Immature natural killer cell (primary cell): Measurements from ENCODE around the gene HLA-DRB5. TPM values are rescaled to one million over a fixed set of nuclear protein-coding genes. Genes with fewer than 3 reads are reported as not detected.
"Not testable (repeated sequence)": the region's sequence is repeated elsewhere in the genome, so short reads cannot be mapped to it uniquely, and the experiment has no call there.

Source experiments
- DNase-seq, 3 donors: peaks; one replicate each; pipeline ENCODE4 v3.0.0; 2022; ENCODE audit warnings: mixed read lengths in 1 of 3
- H3K27ac Mint-ChIP-seq, 6 donors: one replicate each; pipeline ENCODE4 v1.8.0; 2020; ENCODE audit warnings: mixed read lengths in 6 of 6, mild to moderate bottlenecking in 5 of 6, inconsistent platforms in 4 of 6, moderate library complexity in 3 of 6
- H3K27me3 Mint-ChIP-seq, 3 donors: one replicate each; pipeline ENCODE4 v1.8.0; 2020 to 2021; ENCODE audit warnings: low read depth in 3 of 3, mild to moderate bottlenecking in 3 of 3, mixed read lengths in 3 of 3, moderate library complexity in 3 of 3, inconsistent platforms in 1 of 3
- H3K36me3 Mint-ChIP-seq, 3 donors: one replicate each; pipeline ENCODE4 v1.8.0; 2020; ENCODE audit warnings: mixed read lengths in 3 of 3, inconsistent platforms in 2 of 3, mild to moderate bottlenecking in 2 of 3
- H3K4me1 Mint-ChIP-seq, 2 donors: one replicate each; pipeline ENCODE4 v1.8.0; 2020; ENCODE audit warnings: inconsistent platforms in 2 of 2, mild to moderate bottlenecking in 2 of 2, mixed read lengths in 2 of 2, moderate library complexity in 1 of 2
- H3K4me3 Mint-ChIP-seq, 5 donors: one replicate each; pipeline ENCODE4 v1.8.0; 2020; ENCODE audit warnings: mild to moderate bottlenecking in 5 of 5, mixed read lengths in 5 of 5, inconsistent platforms in 3 of 5, moderate library complexity in 3 of 5
- H3K9me3 Mint-ChIP-seq, 6 donors: one replicate each; pipeline ENCODE4 v1.8.0; 2020; ENCODE audit warnings: mild to moderate bottlenecking in 6 of 6, mixed read lengths in 6 of 6, inconsistent platforms in 4 of 6, moderate library complexity in 3 of 6
- polyA plus RNA-seq, 3 donors: library from polyadenylated mRNA; unstranded; fragments of 300-500 nt; fragmentation: Illumina TruSeq; gene quantifications; one replicate each; pipeline ENCODE4 v1.2.3, GENCODE V29; 2021

The HLA-DRB5 gene
- polyA plus RNA-seq: 100 to 1,000 TPM in 1 of 3 donors, 10 to 100 TPM in 1, 1 to 10 TPM in 1; 3.0 to 171 (median 16.0) TPM

GRCh38 chr6:32529697-32530430 lies at the start of gene HLA-DRB5:
Gene HLA-DRB5 (minus strand): TSS chr6:32530287. CDS start chr6:32530224, 63 bp downstream.
- no peaks in the 10 kb centered on the region for H3K27me3 Mint-ChIP-seq
- no peaks in the 10 kb centered on the region for H3K9me3 Mint-ChIP-seq
- peak within 1 kb of the TSS in 3 of 6 donors; percentile 59 to 76 (median 62) for H3K27ac Mint-ChIP-seq
- peaks cover 0 to 7% of the 10 kb centered on the region in 2 donors for H3K4me1 Mint-ChIP-seq
- H3K4me3 Mint-ChIP-seq: peak within 1 kb of the TSS; percentile 77 to 81 (median 80)
- peak in 1 of 3 donors; percentile 1 for DNase-seq
- no peaks in the 10 kb centered on the region for H3K36me3 Mint-ChIP-seq

- peak overlapping the region in 3 of 5 donors; percentile 2 to 19 (median 5) for H3K4me3 Mint-ChIP-seq
- H3K27me3 Mint-ChIP-seq: peaks cover 0 to 2% (median 2%) of the 10 kb centered on the region in 3 donors
- no peaks in the 10 kb centered on the region for H3K9me3 Mint-ChIP-seq
- H3K27ac Mint-ChIP-seq: peak overlapping the region in 5 of 6 donors; percentile 8 to 50 (median 14)
- H3K4me1 Mint-ChIP-seq: peaks cover 7 to 18% of the 10 kb centered on the region in 2 donors
- DNase-seq: no peak
- H3K36me3 Mint-ChIP-seq: peaks cover 0 to 7% (median 5%) of the 10 kb centered on the region in 3 donors
Observed at GRCh38 chr6:32578962-32579361, 48.9 kb upstream of the HLA-DRB5 start.

GRCh38 chr6:32577493-32577892 lies 47.4 kb upstream of the HLA-DRB5 start:
- peaks cover 2 to 18% of the 10 kb centered on the region in 2 donors for H3K4me1 Mint-ChIP-seq
- not testable (repeated sequence) for H3K27ac Mint-ChIP-seq, H3K9me3 Mint-ChIP-seq, H3K4me3 Mint-ChIP-seq, DNase-seq, H3K36me3 Mint-ChIP-seq, H3K27me3 Mint-ChIP-seq

- Mint-ChIP-seq H3K36me3 (peaks cover 0 to 5% (median 4%) of the 10 kb centered on the region in 3 donors), H3K27ac (no peak overlapping the region), H3K4me3 (no peak overlapping the region), H3K27me3 (peaks cover 0 to 2% (median 0%) of the 10 kb centered on the region in 3 donors), H3K4me1 (peaks cover 2 to 18% of the 10 kb centered on the region in 2 donors), H3K9me3 (no peaks in the 10 kb centered on the region)
- DNase-seq: no peak
Observed at GRCh38 chr6:32576250-32576649, 46.2 kb upstream of the HLA-DRB5 start.

GRCh38 chr6:32570363-32570905 lies 40.3 kb upstream of the HLA-DRB5 start:
- no peak for DNase-seq
- Mint-ChIP-seq H3K27me3 (peaks cover 1 to 2% (median 2%) of the 10 kb centered on the region in 3 donors), H3K9me3 (peaks cover 0 to 1% (median 0%) of the 10 kb centered on the region in 6 donors), H3K4me3 (no peak overlapping the region), H3K27ac (no peak overlapping the region), H3K4me1 (peaks cover 0 to 22% of the 10 kb centered on the region in 2 donors), H3K36me3 (no peaks in the 10 kb centered on the region)

GRCh38 chr6:32568561-32568960 lies 38.5 kb upstream of the HLA-DRB5 start:
- H3K27ac Mint-ChIP-seq: peak overlapping the region in 1 of 6 donors; percentile 51
- H3K27me3 Mint-ChIP-seq: peaks cover 0 to 2% (median 1%) of the 10 kb centered on the region in 3 donors
- H3K36me3 Mint-ChIP-seq: no peaks in the 10 kb centered on the region
- DNase-seq: no peak
- peak overlapping the region in 1 of 5 donors; percentile 76 for H3K4me3 Mint-ChIP-seq
- peaks cover 0 to 1% (median 0%) of the 10 kb centered on the region in 6 donors for H3K9me3 Mint-ChIP-seq
- H3K4me1 Mint-ChIP-seq: peaks cover 0 to 22% of the 10 kb centered on the region in 2 donors

GRCh38 chr6:32566957-32567356 lies 36.9 kb upstream of the HLA-DRB5 start:
- peaks cover 0 to 1% (median 0%) of the 10 kb centered on the region in 6 donors for H3K9me3 Mint-ChIP-seq
- H3K27ac Mint-ChIP-seq: no peak overlapping the region
- H3K4me1 Mint-ChIP-seq: peaks cover 0 to 22% of the 10 kb centered on the region in 2 donors
- DNase-seq: no peak
- peaks cover 0 to 2% (median 1%) of the 10 kb centered on the region in 3 donors for H3K27me3 Mint-ChIP-seq
- no peaks in the 10 kb centered on the region for H3K36me3 Mint-ChIP-seq
- H3K4me3 Mint-ChIP-seq: no peak overlapping the region

- H3K36me3 Mint-ChIP-seq: no peaks in the 10 kb centered on the region
- no peak overlapping the region for H3K27ac Mint-ChIP-seq
- no peaks in the 10 kb centered on the region for H3K9me3 Mint-ChIP-seq
- no peak for DNase-seq
- H3K4me1 Mint-ChIP-seq: peaks cover 0 to 22% of the 10 kb centered on the region in 2 donors
- H3K4me3 Mint-ChIP-seq: no peak overlapping the region
- H3K27me3 Mint-ChIP-seq: no peaks in the 10 kb centered on the region
Observed at GRCh38 chr6:32565511-32565910, 35.4 kb upstream of the HLA-DRB5 start.

GRCh38 chr6:32562940-32563339 lies 32.9 kb upstream of the HLA-DRB5 start:
- no peaks in the 10 kb centered on the region for H3K9me3 Mint-ChIP-seq
- H3K4me3 Mint-ChIP-seq: no peak overlapping the region
- H3K27ac Mint-ChIP-seq: no peak overlapping the region
- H3K27me3 Mint-ChIP-seq: peaks cover 0 to 10% (median 0%) of the 10 kb centered on the region in 3 donors
- peaks cover 0 to 5% of the 10 kb centered on the region in 2 donors for H3K4me1 Mint-ChIP-seq
- no peaks in the 10 kb centered on the region for H3K36me3 Mint-ChIP-seq
- DNase-seq: no peak

- peaks cover 0 to 10% (median 0%) of the 10 kb centered on the region in 3 donors for H3K27me3 Mint-ChIP-seq
- DNase-seq: no peak
- no peak overlapping the region for H3K27ac Mint-ChIP-seq
- peaks cover 0 to 2% of the 10 kb centered on the region in 2 donors for H3K4me1 Mint-ChIP-seq
- H3K4me3 Mint-ChIP-seq: no peak overlapping the region
- H3K9me3 Mint-ChIP-seq: no peaks in the 10 kb centered on the region
- H3K36me3 Mint-ChIP-seq: no peaks in the 10 kb centered on the region
Observed at GRCh38 chr6:32559747-32560146, 29.7 kb upstream of the HLA-DRB5 start.

- H3K4me1 Mint-ChIP-seq: peaks cover 0 to 2% of the 10 kb centered on the region in 2 donors
- H3K36me3 Mint-ChIP-seq: no peaks in the 10 kb centered on the region
- peak overlapping the region in 3 of 5 donors; percentile 10 to 45 (median 37) for H3K4me3 Mint-ChIP-seq
- peaks cover 0 to 10% (median 0%) of the 10 kb centered on the region in 3 donors for H3K27me3 Mint-ChIP-seq
- no peaks in the 10 kb centered on the region for H3K9me3 Mint-ChIP-seq
- no peak for DNase-seq
- peak overlapping the region in 2 of 6 donors; percentile 12 to 31 for H3K27ac Mint-ChIP-seq
Observed at GRCh38 chr6:32558426-32559057, 28.5 kb upstream of the HLA-DRB5 start.

GRCh38 chr6:32554116-32554965 lies 24.3 kb upstream of the HLA-DRB5 start:
- H3K36me3 Mint-ChIP-seq: no peaks in the 10 kb centered on the region
- H3K9me3 Mint-ChIP-seq: no peaks in the 10 kb centered on the region
- H3K4me3 Mint-ChIP-seq: no peak overlapping the region

GRCh38 chr6:32553037-32553742 lies 23.1 kb upstream of the HLA-DRB5 start:
- no peaks in the 10 kb centered on the region for H3K4me1 Mint-ChIP-seq
- H3K27ac Mint-ChIP-seq: no peak overlapping the region
- peaks cover 0 to 2% (median 0%) of the 10 kb centered on the region in 3 donors for H3K27me3 Mint-ChIP-seq
- DNase-seq: no peak
- H3K36me3 Mint-ChIP-seq: no peaks in the 10 kb centered on the region
- no peaks in the 10 kb centered on the region for H3K9me3 Mint-ChIP-seq
- H3K4me3 Mint-ChIP-seq: no peak overlapping the region

More at GRCh38 chr6:32554116-32554965, 24.3 kb upstream of the HLA-DRB5 start:
- Mint-ChIP-seq H3K4me1 (peaks cover 0 to 2% of the 10 kb centered on the region in 2 donors), H3K27me3 (peaks cover 0 to 10% (median 2%) of the 10 kb centered on the region in 3 donors), H3K27ac (no peak overlapping the region)
- DNase-seq: no peak
